Thyroid gland (tissue), 4 donors: Measurements from ENCODE around the gene LTB4R.

Experiments used
- POLR2A ChIP-seq, 2 donors: fragments of 450-650 bp; IDR thresholded peaks; one replicate each; pipeline ENCODE4 v1.6.1; 2017; ENCODE audit warnings: antibody characterized with exemption in 2 of 2, mild to moderate bottlenecking in 2 of 2, moderate library complexity in 1 of 2
- TF ChIP-seq, protein P1 (sequence below), 6 experiments: fragments of 200-600 bp in 3 of 6; fragments of 450-650 bp in 3 of 6; sonication (generic) in 3 of 6; IDR thresholded peaks; one replicate each; pipeline ENCODE4 v1.5.1; 2016 to 2019; ENCODE audit warnings: antibody characterized with exemption in 6 of 6, mild to moderate bottlenecking in 2 of 6, inconsistent platforms in 1 of 6, moderate library complexity in 1 of 6

DNA sequence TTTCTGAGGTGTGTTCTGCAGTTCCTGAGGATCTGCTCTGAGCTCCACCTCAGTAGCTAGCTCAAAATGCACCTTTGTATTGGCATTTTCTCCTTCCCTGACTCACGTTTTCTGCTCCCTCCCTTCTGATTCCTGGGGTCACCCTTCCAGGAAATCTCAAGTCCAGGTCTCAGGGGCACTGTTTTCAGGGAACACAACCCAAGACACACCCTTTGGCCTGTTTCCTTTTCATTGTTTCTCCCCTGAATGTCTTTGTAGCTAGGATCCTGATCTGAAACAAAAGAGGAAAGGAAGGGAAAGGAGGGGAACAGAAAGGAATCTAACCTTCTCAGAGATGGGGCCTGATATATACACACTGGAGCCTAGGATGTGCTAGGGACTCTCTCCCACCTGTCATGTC lies 35.8 kb downstream of the LTB4R start:
- TF ChIP-seq, protein P1, sequence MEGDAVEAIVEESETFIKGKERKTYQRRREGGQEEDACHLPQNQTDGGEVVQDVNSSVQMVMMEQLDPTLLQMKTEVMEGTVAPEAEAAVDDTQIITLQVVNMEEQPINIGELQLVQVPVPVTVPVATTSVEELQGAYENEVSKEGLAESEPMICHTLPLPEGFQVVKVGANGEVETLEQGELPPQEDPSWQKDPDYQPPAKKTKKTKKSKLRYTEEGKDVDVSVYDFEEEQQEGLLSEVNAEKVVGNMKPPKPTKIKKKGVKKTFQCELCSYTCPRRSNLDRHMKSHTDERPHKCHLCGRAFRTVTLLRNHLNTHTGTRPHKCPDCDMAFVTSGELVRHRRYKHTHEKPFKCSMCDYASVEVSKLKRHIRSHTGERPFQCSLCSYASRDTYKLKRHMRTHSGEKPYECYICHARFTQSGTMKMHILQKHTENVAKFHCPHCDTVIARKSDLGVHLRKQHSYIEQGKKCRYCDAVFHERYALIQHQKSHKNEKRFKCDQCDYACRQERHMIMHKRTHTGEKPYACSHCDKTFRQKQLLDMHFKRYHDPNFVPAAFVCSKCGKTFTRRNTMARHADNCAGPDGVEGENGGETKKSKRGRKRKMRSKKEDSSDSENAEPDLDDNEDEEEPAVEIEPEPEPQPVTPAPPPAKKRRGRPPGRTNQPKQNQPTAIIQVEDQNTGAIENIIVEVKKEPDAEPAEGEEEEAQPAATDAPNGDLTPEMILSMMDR (IDR thresholded peaks at IDR 0.05), result no peak
- no peak for TF ChIP-seq POLR2A (IDR thresholded peaks at IDR 0.05)
